Endothelial cell (in vitro differentiated cells): Measurements from ENCODE around the gene ZNF146. TPM values are rescaled to one million over a fixed set of nuclear protein-coding genes. Genes with fewer than 3 reads are reported as not detected.
"Not testable (repeated sequence)": the region's sequence is repeated elsewhere in the genome, so short reads cannot be mapped to it uniquely, and the experiment has no call there.

Experiments
- DNase-seq: peaks from one replicate; pipeline ENCODE4 v3.0.0; 2021; ENCODE audit warnings: low spot score
- H3K27ac Mint-ChIP-seq: one replicate; pipeline ENCODE4 v1.8.0; 2021; ENCODE audit warnings: mixed read lengths, inconsistent platforms; ENCODE audit not compliant: unreplicated experiment
- H3K27me3 Mint-ChIP-seq: one replicate; pipeline ENCODE4 v1.8.0; 2021; ENCODE audit warnings: mild to moderate bottlenecking, moderate library complexity, mixed read lengths, inconsistent platforms; ENCODE audit not compliant: unreplicated experiment
- H3K36me3 Mint-ChIP-seq: one replicate; pipeline ENCODE4 v1.8.0; 2021; ENCODE audit warnings: mild to moderate bottlenecking, low read depth, mixed read lengths, inconsistent platforms; ENCODE audit not compliant: unreplicated experiment
- H3K4me1 Mint-ChIP-seq: one replicate; pipeline ENCODE4 v1.8.0; 2021; ENCODE audit warnings: mild to moderate bottlenecking, mixed read lengths, inconsistent platforms; ENCODE audit not compliant: unreplicated experiment
- H3K4me3 Mint-ChIP-seq: one replicate; pipeline ENCODE4 v1.8.0; 2021; ENCODE audit warnings: mild to moderate bottlenecking, mixed read lengths, inconsistent platforms; ENCODE audit not compliant: unreplicated experiment
- H3K9me3 Mint-ChIP-seq: one replicate; pipeline ENCODE4 v1.8.0; 2021; ENCODE audit warnings: mixed read lengths, inconsistent platforms; ENCODE audit not compliant: unreplicated experiment
- long read RNA-seq: library from polyadenylated mRNA; unstranded; transcript quantifications from one replicate; pipeline ENCODE4 v2.0.0, GENCODE V29; 2020; ENCODE audit not compliant: unreplicated experiment
- total RNA-seq: library from RNA; stranded (reverse); fragmentation: NEBNext Ultra II Directional; extraction: Animal tissue kit (Norgen Biotek cat#: 25700); gene quantifications from one replicate; pipeline ENCODE4 v1.2.1, GENCODE V29; 2021; ENCODE audit not compliant: unreplicated experiment
- TF ChIP-seq, protein P1 (sequence below): fragments of 200-600 bp; sonication (generic); IDR thresholded peaks from one replicate; pipeline ENCODE4 v1.5.0; 2021; ENCODE audit warnings: antibody characterized with exemption; ENCODE audit not compliant: unreplicated experiment

ZNF146 gene
- total RNA-seq: 45.5 TPM
- long read RNA-seq, partial matches to known transcripts: 0 of 4 reads
- long read RNA-seq, other reads (novel, unspliced or antisense): 1 of 4 reads

DNA sequence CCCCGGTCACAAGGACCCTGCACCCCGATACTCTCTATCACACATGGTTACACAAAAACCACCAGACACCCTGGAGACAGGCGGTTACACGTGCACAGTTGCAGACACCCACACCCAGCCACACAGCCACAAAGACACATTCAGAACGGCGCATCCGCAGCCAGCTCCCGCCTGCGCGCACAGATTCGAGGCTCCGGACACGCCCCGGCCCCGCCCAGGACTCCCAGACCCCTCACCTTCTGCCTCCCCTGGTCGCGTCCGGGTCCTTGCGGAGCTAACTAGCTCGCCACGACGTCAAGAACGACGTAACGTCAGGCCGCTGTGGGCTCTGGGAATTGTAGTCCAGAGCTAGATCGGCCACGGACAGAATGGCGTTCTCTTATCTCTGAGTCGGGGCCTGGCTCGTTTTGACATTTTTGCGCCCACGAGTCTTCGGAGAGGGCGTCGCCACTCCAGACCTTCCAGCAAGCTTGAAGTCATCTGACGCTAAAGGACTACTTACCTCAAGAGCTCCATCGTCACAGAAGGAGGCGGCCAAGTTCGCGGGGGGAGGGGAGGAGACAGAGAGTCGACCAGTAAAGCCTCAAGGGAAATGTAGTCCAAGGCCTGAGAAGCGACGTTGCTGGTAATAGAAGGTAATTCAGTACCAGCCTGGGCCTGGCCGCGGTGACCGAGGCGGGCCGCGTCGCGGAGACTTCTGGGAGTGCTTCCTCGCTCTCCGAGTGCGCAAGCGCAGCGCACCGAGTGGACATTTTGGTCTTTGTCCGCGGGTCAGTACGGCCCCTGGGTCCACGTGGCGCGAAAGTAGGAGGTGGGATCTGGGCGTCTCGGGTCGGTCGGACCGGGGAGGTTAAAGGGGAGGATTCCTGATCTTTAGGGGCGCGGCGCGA is at the start of gene ZNF146, which contains the start of gene ZNF565:
TSS of gene ZNF146 (plus strand) at position 721 of the 890 bp plus-strand sequence. CDS start 21,335 bp downstream, outside the sequence.
TSS of gene ZNF565 (minus strand) at position 280 of the 890 bp plus-strand sequence. CDS start 12,680 bp downstream, outside the sequence.
- peaks cover 5% of the 10 kb centered on the region for H3K36me3 Mint-ChIP-seq
- TF ChIP-seq, protein P1, sequence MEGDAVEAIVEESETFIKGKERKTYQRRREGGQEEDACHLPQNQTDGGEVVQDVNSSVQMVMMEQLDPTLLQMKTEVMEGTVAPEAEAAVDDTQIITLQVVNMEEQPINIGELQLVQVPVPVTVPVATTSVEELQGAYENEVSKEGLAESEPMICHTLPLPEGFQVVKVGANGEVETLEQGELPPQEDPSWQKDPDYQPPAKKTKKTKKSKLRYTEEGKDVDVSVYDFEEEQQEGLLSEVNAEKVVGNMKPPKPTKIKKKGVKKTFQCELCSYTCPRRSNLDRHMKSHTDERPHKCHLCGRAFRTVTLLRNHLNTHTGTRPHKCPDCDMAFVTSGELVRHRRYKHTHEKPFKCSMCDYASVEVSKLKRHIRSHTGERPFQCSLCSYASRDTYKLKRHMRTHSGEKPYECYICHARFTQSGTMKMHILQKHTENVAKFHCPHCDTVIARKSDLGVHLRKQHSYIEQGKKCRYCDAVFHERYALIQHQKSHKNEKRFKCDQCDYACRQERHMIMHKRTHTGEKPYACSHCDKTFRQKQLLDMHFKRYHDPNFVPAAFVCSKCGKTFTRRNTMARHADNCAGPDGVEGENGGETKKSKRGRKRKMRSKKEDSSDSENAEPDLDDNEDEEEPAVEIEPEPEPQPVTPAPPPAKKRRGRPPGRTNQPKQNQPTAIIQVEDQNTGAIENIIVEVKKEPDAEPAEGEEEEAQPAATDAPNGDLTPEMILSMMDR: no peak
- no peaks in the 10 kb centered on the region for H3K9me3 Mint-ChIP-seq
- DNase-seq: peak; percentile 97
- peaks cover 6% of the 10 kb centered on the region for H3K4me1 Mint-ChIP-seq
- H3K27me3 Mint-ChIP-seq: no peaks in the 10 kb centered on the region
- H3K27ac Mint-ChIP-seq: no peak within 1 kb of the TSS
- H3K4me3 Mint-ChIP-seq: no peak within 1 kb of the TSS

DNA sequence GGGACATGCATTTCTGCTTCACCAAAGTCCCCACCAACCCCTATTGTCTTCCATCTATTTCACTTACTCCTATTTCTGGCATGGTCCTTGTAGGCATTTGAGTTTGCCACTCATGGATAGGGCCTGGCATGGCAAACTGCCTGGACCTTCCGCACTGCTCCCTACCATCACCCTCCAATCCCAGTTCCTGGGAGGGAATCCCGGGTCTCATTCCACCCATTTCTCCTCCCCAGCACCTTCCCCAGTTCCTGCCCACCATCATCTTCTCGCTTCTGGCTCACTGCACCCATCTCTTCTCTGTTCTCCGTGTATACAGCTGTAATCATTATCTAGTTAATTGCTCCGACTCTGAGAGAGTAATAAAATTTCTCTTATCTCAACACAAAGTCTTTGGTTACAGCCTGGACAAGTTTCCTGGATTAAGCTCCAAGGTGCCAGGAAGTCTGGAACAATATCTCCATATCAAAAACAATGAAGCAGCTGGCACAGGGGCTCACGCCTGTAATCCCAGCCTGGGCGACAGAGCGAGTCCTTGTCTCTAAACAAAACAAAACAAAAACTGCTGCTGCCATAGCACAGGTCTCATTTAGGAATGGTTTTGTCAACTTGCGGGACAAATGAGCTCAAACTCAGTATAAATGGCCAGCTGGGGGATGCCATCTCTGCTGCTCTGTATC is 45.7 kb upstream of the ZNF146 start:
- Mint-ChIP-seq H3K4me1 (peaks cover 11% of the 10 kb centered on the region), H3K36me3 (peaks cover 5% of the 10 kb centered on the region), H3K9me3 (no peaks in the 10 kb centered on the region), H3K4me3 (no peak overlapping the region), H3K27ac (peak overlapping the region; percentile 81), H3K27me3 (peaks cover 1% of the 10 kb centered on the region)
- peak; percentile 31 for DNase-seq
- TF ChIP-seq, protein P1: no peak

DNA sequence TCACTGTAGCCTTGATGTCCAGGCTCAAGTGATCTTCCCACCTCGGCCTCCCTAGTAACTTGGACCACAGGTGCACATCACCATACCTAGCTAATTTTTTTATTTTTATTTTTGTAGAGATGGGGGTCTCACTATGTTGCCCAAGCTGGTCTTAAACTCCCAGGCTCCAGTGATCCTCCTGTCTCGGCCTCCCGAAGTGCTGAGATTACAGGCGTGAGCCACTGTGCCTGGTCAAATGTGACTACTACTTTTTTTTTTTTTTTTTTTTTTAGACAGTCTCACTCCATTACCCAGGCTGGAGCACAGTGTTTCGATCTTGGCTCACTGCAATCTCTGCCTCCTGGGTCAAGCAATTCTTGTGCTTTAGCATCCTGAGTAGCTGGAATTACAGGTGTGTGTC is 42.1 kb upstream of the ZNF146 start:
- Mint-ChIP-seq H3K4me1 (peaks cover 11% of the 10 kb centered on the region), H3K9me3 (no peaks in the 10 kb centered on the region), H3K27ac (no peak overlapping the region), H3K27me3 (no peaks in the 10 kb centered on the region), H3K4me3 (no peak overlapping the region), H3K36me3 (peaks cover under 1% of the 10 kb centered on the region)
- TF ChIP-seq, protein P1: no peak
- DNase-seq: no peak

DNA sequence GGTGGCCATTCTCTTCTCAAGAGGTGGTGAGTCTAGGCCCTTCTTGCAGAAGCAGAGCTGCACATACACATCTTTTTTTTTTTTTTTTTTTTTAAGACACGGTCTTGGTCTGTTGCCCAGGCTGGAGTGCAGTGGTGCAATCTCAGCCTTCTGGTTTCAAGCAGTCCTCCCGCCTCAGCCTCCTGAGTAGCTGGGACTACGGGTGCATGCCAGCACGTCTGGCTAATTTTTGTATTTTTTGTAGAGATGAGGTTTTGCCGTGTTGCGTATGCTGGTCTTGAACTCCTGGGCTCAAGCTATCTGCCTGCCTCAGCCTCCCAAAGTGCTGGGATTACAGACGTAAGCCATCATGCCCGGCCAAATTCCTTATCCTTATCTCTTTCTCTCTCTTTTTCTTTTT is 41.1 kb upstream of the ZNF146 start:
- DNase-seq, H3K9me3 Mint-ChIP-seq, H3K4me3 Mint-ChIP-seq, H3K36me3 Mint-ChIP-seq, H3K27ac Mint-ChIP-seq, H3K27me3 Mint-ChIP-seq: not testable (repeated sequence)
- H3K4me1 Mint-ChIP-seq: peaks cover 11% of the 10 kb centered on the region

DNA sequence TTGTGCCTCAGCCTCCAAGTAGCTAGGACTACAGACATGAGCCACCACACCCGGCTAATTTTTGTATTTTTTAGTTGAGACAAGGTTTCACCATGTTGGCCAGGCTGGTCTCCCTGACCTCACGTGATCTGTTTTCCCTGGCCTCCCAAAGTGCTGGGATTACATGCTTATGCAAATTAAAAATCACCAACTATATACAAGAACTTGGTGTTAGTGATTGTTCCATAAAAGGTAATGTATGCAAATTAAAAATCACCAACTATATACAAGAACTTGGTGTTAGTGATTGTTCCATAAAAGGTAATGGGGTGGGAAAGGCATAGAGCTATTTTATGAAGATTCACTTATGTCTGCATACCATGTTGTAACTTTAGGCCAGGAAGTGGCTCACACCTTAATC is 35.8 kb upstream of the ZNF146 start:
- not testable (repeated sequence) for H3K27ac Mint-ChIP-seq, H3K36me3 Mint-ChIP-seq, H3K9me3 Mint-ChIP-seq, H3K4me3 Mint-ChIP-seq, H3K4me1 Mint-ChIP-seq, DNase-seq, H3K27me3 Mint-ChIP-seq
